Measurements from ENCODE around the gene RNPS1.

DNA sequence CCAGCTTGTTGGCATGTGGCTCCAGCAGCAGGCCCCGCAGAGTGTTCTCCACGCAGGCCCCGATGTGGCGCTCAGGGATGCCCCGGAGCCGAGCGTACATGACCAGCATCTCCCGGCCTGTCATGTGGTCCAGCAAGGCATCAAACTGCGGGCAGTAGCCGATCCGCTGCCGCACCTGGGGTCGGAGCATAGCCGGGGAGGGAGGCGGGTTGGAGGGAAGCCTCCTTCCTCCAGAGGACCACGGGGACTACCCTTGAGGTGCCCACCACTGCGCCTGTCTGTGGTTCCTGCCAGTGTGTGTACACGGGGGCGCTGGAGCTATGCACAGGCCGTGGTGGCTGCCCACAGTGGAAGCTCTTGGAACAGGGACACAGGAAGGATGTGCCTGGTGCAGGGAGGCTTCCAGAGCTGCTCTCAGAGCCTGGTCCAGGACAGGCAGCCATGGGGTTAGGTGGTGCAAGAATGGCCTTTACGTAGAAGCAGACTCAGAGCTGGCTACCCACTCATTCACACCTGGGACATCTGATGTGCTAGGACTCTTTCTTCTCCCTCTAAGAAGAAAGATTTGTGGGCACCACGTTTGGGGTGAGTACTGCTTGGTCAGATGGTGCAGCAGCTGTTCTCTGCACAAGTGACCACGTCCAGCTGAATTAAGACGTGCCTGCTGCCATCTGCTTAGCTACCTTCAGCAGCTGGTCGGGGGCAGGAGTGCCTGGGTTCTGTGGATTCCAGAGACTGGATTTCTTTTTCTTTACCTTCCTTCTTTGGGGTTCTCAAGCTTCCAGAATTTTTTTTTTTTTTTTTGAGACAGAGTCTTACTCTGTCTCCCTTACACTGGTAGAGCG lies 11.3 kb upstream of the RNPS1 start:
- TF ChIP-seq, protein P1, sequence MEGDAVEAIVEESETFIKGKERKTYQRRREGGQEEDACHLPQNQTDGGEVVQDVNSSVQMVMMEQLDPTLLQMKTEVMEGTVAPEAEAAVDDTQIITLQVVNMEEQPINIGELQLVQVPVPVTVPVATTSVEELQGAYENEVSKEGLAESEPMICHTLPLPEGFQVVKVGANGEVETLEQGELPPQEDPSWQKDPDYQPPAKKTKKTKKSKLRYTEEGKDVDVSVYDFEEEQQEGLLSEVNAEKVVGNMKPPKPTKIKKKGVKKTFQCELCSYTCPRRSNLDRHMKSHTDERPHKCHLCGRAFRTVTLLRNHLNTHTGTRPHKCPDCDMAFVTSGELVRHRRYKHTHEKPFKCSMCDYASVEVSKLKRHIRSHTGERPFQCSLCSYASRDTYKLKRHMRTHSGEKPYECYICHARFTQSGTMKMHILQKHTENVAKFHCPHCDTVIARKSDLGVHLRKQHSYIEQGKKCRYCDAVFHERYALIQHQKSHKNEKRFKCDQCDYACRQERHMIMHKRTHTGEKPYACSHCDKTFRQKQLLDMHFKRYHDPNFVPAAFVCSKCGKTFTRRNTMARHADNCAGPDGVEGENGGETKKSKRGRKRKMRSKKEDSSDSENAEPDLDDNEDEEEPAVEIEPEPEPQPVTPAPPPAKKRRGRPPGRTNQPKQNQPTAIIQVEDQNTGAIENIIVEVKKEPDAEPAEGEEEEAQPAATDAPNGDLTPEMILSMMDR (IDR thresholded peaks at IDR 0.05; ENCODE audit: low read depth, low read length): no peak
- no peak for TF ChIP-seq EZH2phosphoT487 (IDR thresholded peaks at IDR 0.05; ENCODE audit: low read depth)

All from OCI-LY3 (cell line).